PC-9 (cell line): Measurements from ENCODE around the gene FERMT2.

Experiments used
- EZH2 ChIP-seq: fragments of 200-600 bp; sonication (generic); IDR thresholded peaks from 2 replicates; pipeline ENCODE4 v1.8.0; 2017; ENCODE audit warnings: antibody characterized with exemption, low read depth
- TF ChIP-seq, protein P1 (sequence below): fragments of 200-600 bp; sonication (generic); conservative IDR thresholded peaks from 2 replicates; pipeline ENCODE4 v1.6.1; 2017; ENCODE audit warnings: mixed run types, antibody characterized with exemption, mild to moderate bottlenecking, moderate library complexity

DNA sequence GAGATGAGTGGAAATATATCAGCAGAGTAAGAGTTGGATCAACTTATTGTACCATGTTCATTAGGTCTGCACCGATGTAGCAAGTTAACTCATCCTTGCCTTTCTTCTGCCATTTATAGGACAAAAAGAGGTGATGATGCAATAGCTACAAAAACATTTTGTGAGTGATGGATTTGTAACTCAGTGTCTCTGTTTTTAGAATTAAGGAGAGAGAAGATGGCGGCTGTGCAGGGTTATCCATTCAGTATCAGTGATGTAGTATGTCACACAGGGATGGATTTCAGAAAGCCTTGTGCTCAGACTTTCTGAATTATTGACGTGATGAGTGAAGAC lies 97.4 kb downstream of the FERMT2 start:
- TF ChIP-seq, protein P1, sequence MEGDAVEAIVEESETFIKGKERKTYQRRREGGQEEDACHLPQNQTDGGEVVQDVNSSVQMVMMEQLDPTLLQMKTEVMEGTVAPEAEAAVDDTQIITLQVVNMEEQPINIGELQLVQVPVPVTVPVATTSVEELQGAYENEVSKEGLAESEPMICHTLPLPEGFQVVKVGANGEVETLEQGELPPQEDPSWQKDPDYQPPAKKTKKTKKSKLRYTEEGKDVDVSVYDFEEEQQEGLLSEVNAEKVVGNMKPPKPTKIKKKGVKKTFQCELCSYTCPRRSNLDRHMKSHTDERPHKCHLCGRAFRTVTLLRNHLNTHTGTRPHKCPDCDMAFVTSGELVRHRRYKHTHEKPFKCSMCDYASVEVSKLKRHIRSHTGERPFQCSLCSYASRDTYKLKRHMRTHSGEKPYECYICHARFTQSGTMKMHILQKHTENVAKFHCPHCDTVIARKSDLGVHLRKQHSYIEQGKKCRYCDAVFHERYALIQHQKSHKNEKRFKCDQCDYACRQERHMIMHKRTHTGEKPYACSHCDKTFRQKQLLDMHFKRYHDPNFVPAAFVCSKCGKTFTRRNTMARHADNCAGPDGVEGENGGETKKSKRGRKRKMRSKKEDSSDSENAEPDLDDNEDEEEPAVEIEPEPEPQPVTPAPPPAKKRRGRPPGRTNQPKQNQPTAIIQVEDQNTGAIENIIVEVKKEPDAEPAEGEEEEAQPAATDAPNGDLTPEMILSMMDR: no peak
- no peak for TF ChIP-seq EZH2
